Measurements from ENCODE around the gene OR51Q1.

Gene OR51Q1

GRCh38 chr11:5421811-5422210, at the start of gene OR51Q1:
Gene OR51Q1 (plus strand): TSS chr11:5422111. CDS start chr11:5422201, 90 bp downstream.
- DNase-seq: no peak

- no peak for DNase-seq
These were observed 41.1 kb upstream of the OR51Q1 start for GRCh38 chr11:5380740-5381342.

GRCh38 chr11:5383576-5383975, 38.3 kb upstream of the OR51Q1 start, which contains the start of gene OR51M1:
Gene OR51M1 (plus strand): TSS chr11:5383812. CDS start chr11:5389399, 5,587 bp downstream.
- DNase-seq: no peak

GRCh38 chr11:5384335-5384734, 37.6 kb upstream of the OR51Q1 start:
- DNase-seq: no peak

- no peak for DNase-seq
These were observed 31.7 kb upstream of the OR51Q1 start for GRCh38 chr11:5390210-5390609.

- DNase-seq: no peak
These were observed 27.8 kb upstream of the OR51Q1 start for GRCh38 chr11:5394091-5394490.

GRCh38 chr11:5398936-5399335, 23.0 kb upstream of the OR51Q1 start:
- no peak for DNase-seq

GRCh38 chr11:5405173-5405572, 16.7 kb upstream of the OR51Q1 start:
- DNase-seq: no peak

- no peak for DNase-seq
These were observed 918 bp upstream of the OR51Q1 start for GRCh38 chr11:5420993-5421392.

- no peak for DNase-seq
These were observed 1.2 kb downstream of the OR51Q1 start for GRCh38 chr11:5423131-5423530.

- no peak for DNase-seq
These were observed 19.5 kb downstream of the OR51Q1 start, which contains the start of gene OR51I1 for GRCh38 chr11:5441414-5441813. Gene OR51I1 (minus strand): TSS chr11:5441514. CDS start chr11:5441514, 0 bp downstream.

- DNase-seq: no peak
These were observed 22.0 kb downstream of the OR51Q1 start for GRCh38 chr11:5443835-5444393.

- no peak for DNase-seq
These were observed 27.1 kb downstream of the OR51Q1 start, which contains the start of gene OR51I2 for GRCh38 chr11:5449023-5449422. Gene OR51I2 (plus strand): TSS chr11:5449323. CDS start chr11:5453489, 4,166 bp downstream.

- DNase-seq: no peak
These were observed 27.5 kb downstream of the OR51Q1 start for GRCh38 chr11:5449432-5449831.

GRCh38 chr11:5460983-5461621, 39.2 kb downstream of the OR51Q1 start:
- DNase-seq: no peak

- no peak for DNase-seq
These were observed 45.6 kb downstream of the OR51Q1 start for GRCh38 chr11:5467527-5467926.

Measured in cortex of kidney (tissue), 1 donor.